Endodermal cell (in vitro differentiated cells): Measurements from ENCODE around the gene NXNL1. TPM values are rescaled to one million over a fixed set of nuclear protein-coding genes. Genes with fewer than 3 reads are reported as not detected.

Experiments
- DNase-seq: peaks from one replicate; pipeline ENCODE4 v3.0.0-alpha.2; 2017
- H3K27ac ChIP-seq: 2 replicates; pipeline ENCODE4 v1.5.1; 2013; ENCODE audit warnings: mild to moderate bottlenecking, low read depth, low read length, moderate library complexity
- H3K27me3 ChIP-seq: 2 replicates; pipeline ENCODE4 v1.6.1; 2013; ENCODE audit warnings: mild to moderate bottlenecking, low read length, moderate library complexity; ENCODE audit not compliant: insufficient read depth, control insufficient read depth, poor library complexity, severe bottlenecking
- H3K36me3 ChIP-seq: 2 replicates; pipeline ENCODE4 v1.7.0; 2013; ENCODE audit warnings: mild to moderate bottlenecking, low read length, moderate library complexity; ENCODE audit not compliant: control insufficient read depth, insufficient read depth
- H3K4me1 ChIP-seq: one replicate; pipeline ENCODE4 v1.7.0; 2013; ENCODE audit warnings: low read length; ENCODE audit not compliant: control insufficient read depth, insufficient read depth
- H3K4me3 ChIP-seq: 2 replicates; pipeline ENCODE4 v1.5.1; 2013; ENCODE audit warnings: mild to moderate bottlenecking, low read length, moderate library complexity
- H3K9ac ChIP-seq: 2 replicates; pipeline ENCODE4 v1.6.1; 2013; ENCODE audit warnings: mild to moderate bottlenecking, low read length, moderate library complexity; ENCODE audit not compliant: poor library complexity, severe bottlenecking; ENCODE audit errors: extremely low read depth
- H3K9me3 ChIP-seq: 2 replicates; pipeline ENCODE4 v1.6.1; 2013; ENCODE audit warnings: mild to moderate bottlenecking, low read length, moderate library complexity; ENCODE audit not compliant: control insufficient read depth
- H3K27ac Mint-ChIP-seq: 2 replicates; pipeline ENCODE4 v1.8.0; 2020; ENCODE audit warnings: mixed read lengths
- H3K27me3 Mint-ChIP-seq: 2 replicates; pipeline ENCODE4 v1.8.0; 2021; ENCODE audit warnings: mild to moderate bottlenecking, mixed read lengths; ENCODE audit not compliant: insufficient read depth
- H3K36me3 Mint-ChIP-seq: 2 replicates; pipeline ENCODE4 v1.8.0; 2020; ENCODE audit warnings: low read depth, mixed read lengths
- H3K4me1 Mint-ChIP-seq: 2 replicates; pipeline ENCODE4 v1.8.0; 2020; ENCODE audit warnings: mixed read lengths
- H3K4me3 Mint-ChIP-seq: 2 replicates; pipeline ENCODE4 v1.8.0; 2020; ENCODE audit warnings: mild to moderate bottlenecking, moderate library complexity, mixed read lengths
- H3K9me3 Mint-ChIP-seq: 2 replicates; pipeline ENCODE4 v1.8.0; 2020; ENCODE audit warnings: mild to moderate bottlenecking, mixed read lengths
- CTCF ChIP-seq: fragments of 200-600 bp; sonication (generic); conservative IDR thresholded peaks from 2 replicates; pipeline ENCODE4 v1.5.0; 2021; ENCODE audit warnings: antibody characterized with exemption, mild to moderate bottlenecking
- WGBS, 2 experiments: methylation state at CpG; one replicate each; pipeline versions ENCODE4 v1.1.5 to v1.1.7; 2013; ENCODE audit warnings: missing lambda C conversion rate in 2 of 2, mixed read lengths in 1 of 2; ENCODE audit not compliant: insufficient coverage in 1 of 2, insufficient read length in 1 of 2; 5-methylcytosine and 5-hydroxymethylcytosine counted together
- total RNA-seq, 2 donors: library from RNA; stranded (reverse); fragmentation: NEBNext Ultra II Directional in 1 of 2; extraction: Animal tissue kit (Norgen Biotek cat#: 25700) in 1 of 2; gene quantifications; 2 replicates in 1 of 2; 3 replicates in 1 of 2; pipeline ENCODE4 v1.2.1, GENCODE V29; 2021

Gene NXNL1
- total RNA-seq, 2 donors from 2014 or later: not detected

DNA sequence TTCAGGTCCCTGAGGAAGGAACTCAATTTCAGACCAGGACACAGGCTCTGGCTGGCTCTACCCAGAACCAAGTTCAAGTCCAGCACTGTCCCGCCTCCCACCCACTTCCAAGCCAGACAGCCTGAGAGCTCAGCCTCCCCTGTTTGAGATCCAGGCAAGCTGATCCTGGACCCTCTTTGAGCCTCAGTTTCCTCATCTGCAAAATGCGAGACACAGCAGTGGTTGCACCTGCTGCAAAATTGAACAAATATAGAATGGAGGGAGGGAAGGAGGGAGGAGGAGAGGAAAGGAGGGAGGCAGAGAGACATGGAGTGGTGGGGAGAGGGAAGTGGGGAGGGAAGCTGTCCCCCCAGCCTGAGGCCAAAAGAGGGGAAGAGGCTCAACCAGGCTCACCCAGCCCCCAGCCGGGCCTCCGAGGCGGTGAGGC is 13.0 kb downstream of the NXNL1 start:
- no peak overlapping the region for H3K27ac Mint-ChIP-seq
- H3K4me1 Mint-ChIP-seq: no peaks in the 10 kb centered on the region
- no peak overlapping the region for H3K9ac ChIP-seq
- peaks cover 24% of the 10 kb centered on the region for H3K27me3 ChIP-seq
- H3K36me3 ChIP-seq: no peaks in the 10 kb centered on the region
- DNase-seq: no peak
- peaks cover 36% of the 10 kb centered on the region for H3K27me3 Mint-ChIP-seq
- H3K9me3 ChIP-seq: no peaks in the 10 kb centered on the region
- H3K4me3 ChIP-seq: peak overlapping the region; percentile 72
- H3K27ac ChIP-seq: no peak overlapping the region
- no peaks in the 10 kb centered on the region for H3K9me3 Mint-ChIP-seq
- no peaks in the 10 kb centered on the region for H3K36me3 Mint-ChIP-seq
- TF ChIP-seq CTCF: no peak
- no peaks in the 10 kb centered on the region for H3K4me1 ChIP-seq
- 40 to 80% methylated on average over 2 to 5 of the region's 5 CpGs for WGBS, 2 experiments
- peak overlapping the region; percentile 61 for H3K4me3 Mint-ChIP-seq

GRCh38 chr19:17445526-17446165 is 15.1 kb downstream of the NXNL1 start:
- Histone ChIP-seq H3K4me3 (no peak overlapping the region), H3K27me3 (peaks cover 24% of the 10 kb centered on the region), H3K36me3 (no peaks in the 10 kb centered on the region), H3K9ac (no peak overlapping the region), H3K9me3 (no peaks in the 10 kb centered on the region), H3K4me1 (no peaks in the 10 kb centered on the region), H3K27ac (no peak overlapping the region)
- no peak for DNase-seq
- no peak overlapping the region for H3K27ac Mint-ChIP-seq
- peaks cover 8% of the 10 kb centered on the region for H3K9me3 Mint-ChIP-seq
- H3K4me1 Mint-ChIP-seq: no peaks in the 10 kb centered on the region
- H3K27me3 Mint-ChIP-seq: peaks cover 24% of the 10 kb centered on the region
- no peak for TF ChIP-seq CTCF
- no peak overlapping the region for H3K4me3 Mint-ChIP-seq
- no peaks in the 10 kb centered on the region for H3K36me3 Mint-ChIP-seq
- 97 to 100% methylated on average over 1 of the region's 1 CpG for WGBS, 2 experiments

DNA sequence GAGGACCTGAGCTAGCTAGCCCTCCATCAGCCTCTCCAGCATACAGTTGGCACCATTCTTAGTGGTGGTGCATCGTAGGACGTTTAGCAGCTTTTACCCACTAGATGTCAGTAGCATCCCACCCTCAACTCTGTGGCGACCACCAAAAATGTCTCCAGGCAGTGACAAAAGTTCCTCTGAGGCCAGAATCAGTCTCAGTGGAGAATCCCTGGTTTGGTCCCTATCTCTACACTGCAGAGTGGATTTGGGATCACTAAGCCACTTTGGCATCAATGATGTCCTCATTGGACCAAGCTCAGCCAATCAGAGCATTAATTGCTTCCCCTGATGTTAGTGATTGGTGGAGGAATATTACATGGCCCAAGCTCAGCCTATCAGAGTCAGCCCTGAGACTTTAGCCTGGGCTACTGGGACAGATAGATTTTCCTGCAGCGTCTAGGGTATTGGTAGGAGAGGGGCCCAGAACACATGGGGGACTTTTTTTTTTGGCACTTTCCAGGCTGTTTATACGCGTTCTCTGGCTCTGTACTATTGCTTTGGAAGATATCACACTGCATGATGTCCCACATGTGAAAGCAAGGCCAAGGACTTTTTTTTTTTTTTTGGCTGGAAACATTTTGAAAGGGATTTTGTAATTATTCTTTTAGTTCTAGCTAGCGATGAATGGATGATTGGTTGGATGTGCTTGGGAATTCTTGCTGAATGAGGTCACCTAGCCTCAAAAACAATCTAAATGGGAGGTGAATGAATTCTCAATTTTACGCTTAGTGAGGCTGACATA is 19.3 kb downstream of the NXNL1 start:
- Histone ChIP-seq H3K27ac (no peak overlapping the region), H3K4me1 (no peaks in the 10 kb centered on the region), H3K27me3 (peaks cover 4% of the 10 kb centered on the region), H3K36me3 (no peaks in the 10 kb centered on the region), H3K4me3 (no peak overlapping the region), H3K9ac (no peak overlapping the region), H3K9me3 (no peaks in the 10 kb centered on the region)
- DNase-seq: peak; percentile 74
- H3K36me3 Mint-ChIP-seq: no peaks in the 10 kb centered on the region
- no peak overlapping the region for H3K4me3 Mint-ChIP-seq
- peaks cover 3% of the 10 kb centered on the region for H3K27me3 Mint-ChIP-seq
- TF ChIP-seq CTCF: peak; percentile 80
- H3K4me1 Mint-ChIP-seq: no peaks in the 10 kb centered on the region
- 56 to 78% methylated on average over 3 to 8 of the region's 8 CpGs for WGBS, 2 experiments
- peaks cover 8% of the 10 kb centered on the region for H3K9me3 Mint-ChIP-seq
- no peak overlapping the region for H3K27ac Mint-ChIP-seq
